Fibroblast of skin of scalp (primary cell): ENCODE results near the gene BROX. TPM values are rescaled to one million over a fixed set of nuclear protein-coding genes. Genes with fewer than 3 reads are reported as not detected.
"Not testable (repeated sequence)": the region's sequence is repeated elsewhere in the genome, so short reads cannot be mapped to it uniquely, and the experiment has no call there.

Source experiments
- DNase-seq: peaks from one replicate; pipeline ENCODE4 v3.0.0-alpha.2; 2013
- polyA plus RNA-seq, 2 experiments: library from polyadenylated mRNA; unstranded; fragments of 120-200 nt; gene quantifications; one replicate each; pipeline ENCODE4 v1.2.1, GENCODE V29; 2013; ENCODE audit not compliant: insufficient read length in 2 of 2

BROX gene, protein sequence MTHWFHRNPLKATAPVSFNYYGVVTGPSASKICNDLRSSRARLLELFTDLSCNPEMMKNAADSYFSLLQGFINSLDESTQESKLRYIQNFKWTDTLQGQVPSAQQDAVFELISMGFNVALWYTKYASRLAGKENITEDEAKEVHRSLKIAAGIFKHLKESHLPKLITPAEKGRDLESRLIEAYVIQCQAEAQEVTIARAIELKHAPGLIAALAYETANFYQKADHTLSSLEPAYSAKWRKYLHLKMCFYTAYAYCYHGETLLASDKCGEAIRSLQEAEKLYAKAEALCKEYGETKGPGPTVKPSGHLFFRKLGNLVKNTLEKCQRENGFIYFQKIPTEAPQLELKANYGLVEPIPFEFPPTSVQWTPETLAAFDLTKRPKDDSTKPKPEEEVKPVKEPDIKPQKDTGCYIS
- polyA plus RNA-seq (2013, experiment 1 of 2; ENCODE audit: insufficient read length) = 24.9 TPM
- polyA plus RNA-seq (2013, experiment 2 of 2; ENCODE audit: insufficient read length) = 26.4 TPM

DNA sequence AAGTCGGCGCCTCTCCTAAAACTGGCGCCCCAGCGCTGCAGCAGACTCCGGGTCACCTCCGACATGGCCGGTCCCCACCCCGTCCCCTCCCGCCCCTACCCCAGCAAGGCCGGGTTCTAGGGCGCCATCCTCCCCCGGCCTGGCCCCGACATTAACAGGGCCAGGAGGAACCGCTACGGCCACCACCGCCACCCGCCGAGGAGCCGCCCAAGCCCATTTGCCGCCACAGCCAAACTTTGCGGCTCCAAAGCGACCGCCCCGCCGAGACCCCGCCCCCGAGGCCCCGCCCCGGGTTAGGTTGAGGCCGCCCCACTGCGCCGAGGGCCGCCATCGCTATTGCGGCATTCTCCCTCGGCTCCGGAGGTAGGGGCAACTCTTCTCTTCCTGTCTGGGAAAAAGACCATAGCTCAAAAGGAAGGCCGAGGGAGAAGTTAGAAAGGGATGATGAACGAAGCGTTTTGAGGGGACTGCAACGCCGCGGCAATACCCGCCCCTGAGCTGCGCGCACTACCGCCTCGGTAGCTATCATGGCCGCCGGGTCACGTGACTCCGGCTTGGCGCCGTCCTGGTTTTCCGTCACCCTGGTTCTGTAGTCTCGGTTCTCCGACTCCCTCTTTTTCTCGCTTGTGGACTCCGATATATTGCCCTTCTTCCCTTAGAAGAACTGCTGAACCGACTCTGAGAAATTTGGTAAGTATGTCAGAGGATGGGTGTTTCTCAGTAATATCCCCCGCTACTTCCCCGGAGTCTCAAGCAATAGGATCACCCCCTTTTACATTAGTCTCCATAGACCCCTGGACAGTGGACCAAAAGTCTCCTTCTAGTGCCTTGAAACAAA lies at the start of gene BROX, which contains the start of gene AIDA:
Gene BROX, plus strand, starts transcription at position 312 of the 838 bp plus-strand sequence. CDS start 3,136 bp downstream, outside the sequence.
Gene AIDA, minus strand, starts transcription at position 239 of the 838 bp plus-strand sequence. Its CDS starts 174 bp downstream, at position 65.
- DNase-seq = peak; percentile 89

DNA sequence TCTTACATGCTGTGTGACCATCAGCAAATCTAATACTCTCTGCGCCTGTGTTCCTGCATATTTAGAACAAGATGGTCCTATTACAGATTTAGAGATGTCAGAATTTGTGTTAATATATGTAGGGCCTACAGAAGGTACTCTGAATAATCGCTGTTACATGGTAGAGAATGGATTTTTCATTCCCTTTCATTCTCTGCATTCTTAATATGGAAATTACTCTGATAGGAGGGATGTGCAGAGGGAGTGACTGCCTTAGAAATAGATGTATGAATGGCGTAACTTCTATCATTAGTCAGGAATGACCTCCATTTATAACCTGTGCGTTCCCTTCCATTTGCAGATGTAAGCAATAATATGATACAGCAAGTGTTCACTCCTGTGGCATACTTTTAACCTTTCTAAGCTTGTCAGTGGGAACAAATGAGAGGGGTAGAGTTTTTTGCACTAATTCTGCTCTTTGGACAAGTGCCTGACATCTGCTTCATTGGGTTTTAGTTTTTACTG lies 48.9 kb upstream of the BROX start:
- DNase-seq = no peak

DNA sequence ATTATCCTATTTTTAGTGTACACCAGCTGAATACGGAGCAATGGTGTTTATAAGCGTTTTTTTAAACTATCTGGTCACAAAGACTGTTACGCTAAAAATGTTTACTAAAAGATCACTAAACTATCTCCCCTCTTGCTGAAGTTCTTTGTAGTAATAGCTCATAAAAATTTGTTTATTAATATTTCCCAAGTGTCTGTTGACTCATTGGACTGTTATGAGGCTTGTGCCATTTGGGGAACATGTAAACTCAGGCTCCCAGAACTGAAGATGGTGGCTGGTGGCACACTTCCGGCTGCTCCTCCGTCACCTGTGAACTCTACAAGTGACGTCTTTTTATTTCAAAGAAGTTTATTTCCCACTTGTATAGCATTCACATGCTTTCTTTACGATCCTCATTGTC lies 46.4 kb upstream of the BROX start:
- DNase-seq = peak; percentile 5

DNA sequence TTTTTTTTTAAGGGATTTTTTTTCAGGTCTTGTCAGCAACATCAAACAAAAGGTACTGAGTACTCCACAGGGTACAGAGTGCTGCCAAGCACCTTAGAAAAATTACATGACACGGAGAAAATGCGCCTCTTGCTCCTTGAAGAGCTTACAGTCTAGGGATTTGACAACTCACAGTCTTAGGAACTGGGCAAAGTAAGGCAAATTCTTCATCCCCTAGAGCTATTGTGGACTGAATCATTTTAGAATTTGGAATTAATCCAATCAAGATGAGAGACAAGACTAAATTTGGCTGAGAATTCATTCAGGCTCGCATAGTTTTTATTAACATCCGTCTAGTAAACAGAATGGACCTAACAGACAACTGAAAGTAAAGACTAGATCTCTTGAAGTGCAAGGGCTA lies 44.2 kb upstream of the BROX start:
- DNase-seq = not testable (repeated sequence)

DNA sequence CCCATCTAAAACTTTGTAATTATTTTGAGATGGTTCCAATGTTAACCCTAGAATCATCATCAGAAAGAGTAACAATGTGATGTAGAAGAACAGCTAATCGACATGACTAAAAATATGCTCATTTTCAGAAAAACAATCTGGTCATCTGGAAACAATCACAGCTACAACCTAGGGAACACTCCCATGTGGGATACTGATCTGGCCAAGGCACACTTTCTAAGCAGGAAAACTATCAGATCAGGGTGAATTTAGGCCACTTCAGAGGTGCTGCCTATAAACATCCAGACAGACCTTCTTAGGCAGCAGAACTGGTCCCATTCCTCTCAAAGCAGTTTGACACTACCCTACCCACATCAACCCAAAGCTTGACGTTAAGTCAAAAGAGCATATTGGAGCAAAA lies 43.3 kb upstream of the BROX start:
- not testable (repeated sequence) for DNase-seq

DNA sequence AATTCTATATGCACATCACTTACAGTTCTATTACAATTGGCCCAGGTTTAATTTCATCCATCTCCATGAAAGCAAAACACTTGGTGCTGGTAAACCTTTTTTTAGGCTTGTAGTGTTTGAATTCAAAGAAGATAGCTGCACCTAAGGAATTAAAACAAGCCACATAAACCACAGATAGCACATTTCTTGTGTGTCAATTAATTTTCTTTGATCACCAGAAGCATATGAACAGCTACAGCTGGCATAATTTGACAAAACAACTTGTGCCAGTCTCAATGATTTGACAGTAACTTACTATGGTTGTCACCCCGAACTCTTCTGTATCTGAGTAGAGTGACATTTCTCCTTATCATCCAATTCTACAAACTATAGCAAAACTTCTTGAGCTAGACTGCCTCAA lies 42.3 kb upstream of the BROX start:
- DNase-seq = no peak

DNA sequence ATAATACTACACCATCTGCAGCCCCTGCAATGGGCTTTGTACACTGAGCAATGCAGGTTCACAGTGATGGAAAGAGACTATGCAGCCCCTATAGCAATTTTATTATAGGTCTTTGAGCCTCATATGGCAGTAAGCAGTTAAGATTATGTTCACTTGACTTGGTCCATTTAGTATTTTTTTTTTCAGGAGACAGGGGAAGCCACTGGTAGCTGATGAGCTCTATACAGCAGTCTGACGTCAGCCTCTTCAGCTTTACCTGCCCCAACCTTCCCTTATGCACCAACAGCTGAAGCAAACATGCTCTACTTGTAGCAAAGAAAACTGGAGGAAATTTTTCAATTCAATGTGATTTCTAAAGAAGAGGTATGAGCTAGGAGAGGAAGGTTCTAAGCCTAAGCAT lies 32.3 kb upstream of the BROX start:
- no peak for DNase-seq

DNA sequence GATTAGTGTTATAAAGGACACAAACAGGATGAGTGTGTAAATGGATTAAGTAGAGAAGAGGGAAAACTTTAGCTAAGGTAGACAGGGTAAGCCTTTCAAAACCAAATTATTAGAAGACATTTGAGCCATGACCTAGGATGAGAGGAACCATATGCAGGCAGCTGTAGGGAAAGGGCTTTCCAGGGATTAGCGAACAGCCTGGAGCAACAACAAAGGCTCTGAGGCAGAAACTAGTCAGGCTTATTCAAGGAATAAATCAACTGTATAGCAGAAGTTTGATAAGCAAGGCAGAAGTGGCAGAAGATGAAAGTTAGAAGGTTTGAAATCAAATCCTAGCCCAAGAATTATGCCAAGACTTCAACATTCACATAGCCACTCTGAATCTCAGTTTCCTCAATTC lies 21.3 kb upstream of the BROX start:
- no peak for DNase-seq

DNA sequence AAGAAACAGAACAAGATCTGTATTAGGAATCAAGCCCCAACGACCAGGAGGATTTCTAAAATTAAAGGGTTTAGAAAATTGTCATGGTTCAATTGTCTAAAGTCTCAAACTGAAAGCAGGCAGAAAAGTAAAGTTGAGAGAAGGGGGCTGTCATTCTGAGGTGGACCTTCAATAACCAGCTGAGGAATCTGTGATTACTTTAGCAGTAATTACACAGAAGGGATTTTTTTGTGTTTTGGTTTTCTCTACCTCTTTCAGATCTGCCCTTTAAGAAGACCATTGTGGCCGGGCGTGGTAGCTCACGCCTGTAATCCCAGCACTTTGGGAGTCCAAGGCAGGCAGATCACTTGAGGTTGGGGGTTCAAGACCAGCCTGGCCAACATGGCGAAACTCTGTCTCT lies 17.4 kb upstream of the BROX start:
- no peak for DNase-seq

DNA sequence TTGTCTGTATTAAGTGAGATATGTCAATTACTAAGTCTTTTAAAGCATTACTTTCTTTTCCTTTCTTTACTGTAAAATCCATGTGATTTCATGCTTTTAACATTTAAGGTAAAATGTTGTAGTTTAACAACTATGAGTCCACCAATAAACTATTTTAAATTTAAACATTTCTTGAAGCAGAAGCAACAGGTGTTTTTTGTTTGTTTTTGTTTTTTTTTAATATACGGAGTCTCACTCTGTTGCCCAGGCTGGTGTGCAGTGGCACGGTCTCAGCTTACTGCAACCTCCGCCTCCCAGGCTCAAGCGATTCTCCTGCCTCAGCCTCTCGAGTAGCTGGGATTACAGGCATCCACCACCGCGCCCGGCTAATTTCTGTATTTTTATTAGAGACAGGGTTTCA lies 15.6 kb upstream of the BROX start:
- DNase-seq = no peak

DNA sequence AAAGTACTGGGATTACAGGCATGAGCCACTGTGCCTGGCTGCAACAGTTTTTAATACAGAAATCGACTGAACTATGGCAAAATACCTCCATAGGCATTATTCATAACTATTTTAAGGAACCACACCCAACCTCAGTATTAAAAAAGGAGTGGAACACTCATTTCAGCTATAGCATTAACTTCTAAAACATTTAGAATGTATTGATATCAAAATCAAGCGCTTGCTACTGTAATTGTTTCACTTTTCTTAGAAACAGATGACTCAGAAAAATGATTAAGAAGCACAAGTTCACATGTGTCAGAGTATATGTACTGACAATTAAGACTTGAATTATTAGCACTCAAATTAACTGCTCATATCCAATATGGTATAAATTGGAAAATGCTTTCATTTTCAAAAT lies 15.2 kb upstream of the BROX start:
- no peak for DNase-seq

DNA sequence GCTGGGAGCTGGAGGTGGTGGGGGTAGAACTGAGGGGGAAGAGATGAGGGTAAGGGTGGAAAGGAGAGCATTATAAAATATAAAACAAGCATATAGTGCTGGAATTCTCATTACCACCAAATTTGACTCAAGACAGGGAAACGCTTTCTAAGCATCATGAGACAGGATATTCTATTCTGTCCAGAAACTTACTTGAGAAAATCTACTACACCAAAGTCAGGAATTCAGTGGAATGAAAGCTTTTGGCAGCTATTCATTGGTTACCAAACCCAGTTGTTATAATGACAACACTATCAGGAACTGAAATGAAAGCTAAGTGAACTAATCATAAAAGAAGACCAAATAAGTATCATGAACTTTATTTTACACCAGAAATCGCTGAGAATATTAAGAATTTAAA lies 14.5 kb upstream of the BROX start:
- DNase-seq = peak; percentile 18

DNA sequence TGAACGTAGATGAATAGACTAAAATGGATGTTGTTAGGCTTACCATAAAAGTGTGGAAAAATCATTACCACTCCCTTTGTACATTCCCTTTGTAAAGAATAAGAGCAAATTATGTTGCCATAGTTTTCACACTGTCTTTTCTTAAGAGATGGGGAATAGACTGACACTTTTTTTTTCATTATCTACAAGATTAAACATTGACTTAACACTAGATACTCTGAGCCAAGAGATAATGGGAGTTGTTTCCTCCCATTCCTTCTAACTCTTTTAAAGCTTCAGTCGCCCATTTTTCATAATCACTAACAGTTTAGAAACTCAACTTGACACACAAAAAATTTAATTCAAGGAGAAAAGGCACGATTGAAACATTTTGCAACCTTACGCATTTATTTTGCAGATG lies 10.2 kb upstream of the BROX start:
- no peak for DNase-seq

DNA sequence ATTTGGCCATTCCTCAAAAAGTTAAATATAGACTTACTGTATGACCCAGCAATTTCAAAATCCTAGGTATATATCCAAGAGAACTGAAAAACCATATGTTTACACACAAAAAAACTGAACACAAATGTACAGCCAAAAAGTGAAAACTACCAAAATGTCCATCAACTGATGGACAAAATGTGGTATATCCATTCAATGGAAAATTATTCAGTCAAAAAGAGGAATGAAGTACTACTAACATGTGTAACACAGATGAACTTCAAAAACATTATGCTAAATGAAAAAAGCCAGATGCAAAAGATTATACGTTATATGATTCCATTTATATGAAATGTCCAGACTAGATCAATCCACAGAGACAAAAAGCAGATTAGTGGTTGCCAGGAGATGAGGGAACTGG lies 8.1 kb upstream of the BROX start:
- no peak for DNase-seq

DNA sequence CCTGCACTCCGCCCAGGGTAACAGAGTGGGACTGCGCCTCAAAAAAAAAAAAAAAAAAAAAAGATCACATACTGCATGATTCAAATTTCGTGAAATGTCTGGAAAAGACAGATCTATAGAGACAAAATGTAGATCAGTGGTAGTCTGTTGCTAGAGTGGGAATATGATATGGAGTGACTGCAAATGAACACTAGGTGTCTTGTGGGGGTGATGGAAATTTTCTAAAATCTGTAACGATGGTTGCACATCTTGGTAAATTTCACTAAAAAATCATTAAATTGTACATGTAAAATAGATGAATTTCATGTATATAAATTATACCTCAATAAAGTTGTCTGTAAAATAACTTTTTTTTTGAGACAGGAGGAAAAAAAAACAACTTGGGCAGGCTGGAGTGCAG lies 5.5 kb upstream of the BROX start:
- DNase-seq = no peak

DNA sequence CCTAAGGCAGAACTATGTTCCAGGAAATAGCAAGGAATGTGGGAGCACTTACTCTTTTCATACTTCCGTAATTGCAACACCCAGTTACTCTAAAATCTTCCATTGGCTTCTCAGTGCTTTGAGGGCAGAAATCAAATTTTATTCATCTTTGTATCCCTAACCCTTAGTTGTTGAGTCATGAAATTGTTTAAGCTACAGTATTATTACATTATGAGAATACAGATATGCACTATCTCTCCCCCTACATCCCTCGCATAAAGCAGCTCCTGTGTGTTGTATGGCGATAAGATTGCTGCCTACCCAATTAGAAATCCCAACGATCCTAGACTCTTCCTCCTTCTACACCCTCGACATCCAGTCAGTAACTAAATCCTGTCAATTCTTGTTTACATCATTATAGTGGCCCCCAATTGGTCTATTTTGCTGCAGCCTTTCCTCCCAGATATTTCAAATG lies 2.6 kb upstream of the BROX start:
- no peak for DNase-seq

DNA sequence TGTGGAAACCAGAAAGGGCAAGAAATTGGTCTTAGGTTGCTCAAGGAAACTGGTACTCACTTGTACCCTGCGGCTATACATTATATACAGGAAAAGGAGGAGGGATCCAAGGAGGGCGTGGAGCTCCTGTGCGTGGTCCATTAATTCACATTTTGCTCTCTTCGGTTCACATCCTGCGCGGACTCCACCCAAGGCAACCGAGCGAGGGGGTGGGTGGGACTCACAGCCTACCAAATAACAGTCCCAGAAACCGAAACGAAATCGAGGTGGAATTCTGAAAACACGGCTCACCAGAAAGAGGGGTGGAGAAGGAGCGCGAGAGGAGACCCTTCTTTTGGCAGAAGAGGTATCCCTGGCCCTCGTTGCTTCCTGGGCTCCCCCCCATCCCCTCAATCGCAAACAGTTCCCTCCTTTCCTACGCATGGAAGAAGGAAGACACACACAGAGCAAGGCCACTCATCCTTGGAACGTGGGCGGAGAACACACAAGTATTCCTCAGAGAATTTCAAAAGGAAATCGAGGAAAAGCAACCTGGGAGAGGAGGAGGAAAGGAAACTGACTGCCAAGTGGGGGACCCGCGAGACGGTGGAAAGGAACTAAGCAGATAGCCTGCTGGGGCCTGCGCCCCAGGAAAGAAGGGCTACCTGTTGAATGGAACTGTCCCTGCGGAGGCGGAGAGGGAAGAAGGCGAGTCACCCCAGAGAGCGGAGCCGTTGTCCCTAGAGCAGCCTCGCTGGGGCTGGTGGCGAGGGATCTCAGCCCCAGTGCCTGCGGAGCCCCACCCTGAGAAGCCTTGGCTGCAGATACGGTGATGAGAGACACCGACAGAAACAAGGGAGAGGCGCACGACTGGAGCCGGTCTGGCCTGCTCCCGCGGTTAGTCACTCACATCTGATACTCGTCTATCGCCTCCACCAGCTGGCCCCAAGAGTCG lies 778 bp upstream of the BROX start:
- peak; percentile 58 for DNase-seq

DNA sequence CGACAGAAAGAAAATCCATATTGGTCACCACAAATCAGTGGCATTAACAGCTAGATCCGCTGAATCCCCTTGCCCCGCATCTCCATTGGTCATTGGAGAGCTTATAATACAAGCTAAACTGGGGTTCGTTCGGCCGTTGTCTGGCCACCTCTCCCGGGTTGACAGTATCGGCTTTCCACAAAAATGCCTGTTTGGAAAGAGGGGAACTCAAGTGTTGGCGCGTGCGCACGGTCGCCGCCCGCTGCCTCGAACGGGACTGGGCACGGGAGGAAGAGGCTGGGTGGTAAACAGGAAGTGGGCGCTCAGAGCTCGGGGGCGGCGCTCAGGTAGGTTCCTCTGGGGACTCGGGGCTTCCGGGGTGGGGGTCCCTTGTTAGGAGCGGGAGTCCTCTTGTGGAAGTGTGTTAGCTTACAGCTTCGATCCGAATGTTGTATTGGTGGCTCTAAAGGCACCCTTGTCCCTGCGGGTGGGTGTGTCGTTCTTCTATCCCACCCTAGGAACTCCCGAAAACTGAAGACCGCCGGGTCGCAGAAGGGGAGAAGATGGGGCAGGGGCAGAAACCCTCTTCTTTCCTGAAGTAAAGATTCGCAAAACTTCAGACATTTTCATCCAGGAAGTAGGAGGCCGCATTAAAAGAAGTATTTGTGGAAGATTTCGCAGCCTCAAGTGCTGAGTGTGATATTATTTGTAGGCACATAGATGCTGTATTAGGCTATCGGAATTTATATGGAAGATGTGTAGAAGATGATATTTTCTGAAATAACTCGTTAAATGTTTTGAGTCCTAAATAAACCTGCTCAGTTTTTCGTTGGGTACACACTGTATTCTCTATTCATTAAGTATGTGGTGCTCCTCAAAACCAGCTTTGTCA lies 962 bp downstream of the BROX start:
- DNase-seq = peak; percentile 95

DNA sequence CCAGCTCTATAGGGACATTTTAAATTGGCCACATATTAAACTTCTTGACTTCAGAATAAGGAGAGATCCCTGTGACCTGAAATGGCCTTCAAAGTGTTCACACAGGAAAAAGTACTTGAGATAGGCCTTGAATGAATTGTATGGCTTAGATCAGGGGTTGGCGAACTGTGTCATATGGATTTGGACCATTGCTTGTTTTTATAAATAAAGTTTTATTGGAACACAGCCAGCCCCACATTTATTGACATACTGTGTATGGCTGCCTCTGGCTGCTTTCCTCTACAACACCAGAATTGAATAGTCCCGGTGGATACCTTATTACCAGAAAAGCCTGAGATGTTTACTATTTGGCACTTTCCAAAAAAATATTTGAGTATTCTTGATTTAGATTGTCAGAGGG lies 4.0 kb downstream of the BROX start:
- no peak for DNase-seq

DNA sequence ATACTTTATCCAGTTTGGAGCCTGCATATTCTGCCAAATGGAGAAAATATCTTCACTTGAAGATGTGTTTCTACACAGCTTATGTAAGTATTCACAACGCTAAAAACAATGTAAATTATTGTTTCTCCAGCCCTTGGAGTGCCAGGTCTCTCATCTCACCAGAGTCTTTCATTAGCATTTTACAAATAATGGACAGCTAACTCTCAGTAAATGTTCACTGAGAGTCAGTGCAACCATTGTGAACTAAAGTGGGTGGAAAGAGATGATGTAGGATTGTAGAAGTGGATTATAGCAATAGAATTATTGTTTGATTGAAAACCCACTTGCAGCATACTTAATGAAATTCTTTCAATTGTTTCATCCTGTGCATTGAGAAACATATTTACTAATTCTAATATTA lies 16.4 kb downstream of the BROX start:
- no peak for DNase-seq

DNA sequence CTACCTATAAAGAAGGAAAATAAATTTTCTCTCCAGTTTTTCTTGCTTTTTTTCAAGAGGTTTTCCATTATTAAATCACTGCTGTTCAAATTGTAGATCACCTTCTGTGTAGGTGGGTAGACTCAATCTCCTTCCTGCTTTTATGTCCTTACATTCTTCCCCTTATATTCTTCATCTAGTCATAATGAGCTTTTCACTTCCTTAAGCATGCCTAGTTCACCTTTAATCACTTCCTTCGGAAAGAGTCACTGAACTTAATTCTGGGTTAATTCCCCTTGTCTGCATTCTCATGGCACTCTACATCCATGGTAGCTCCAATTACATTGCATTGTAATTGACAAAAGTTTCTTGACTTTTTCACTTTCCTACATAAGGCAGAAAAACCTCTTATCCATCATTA lies 18.5 kb downstream of the BROX start:
- DNase-seq = no peak
